ENCODE results near the gene ANKIB1.

ANKIB1 gene

GRCh38 chr7:92391071-92391470 is 145.3 kb downstream of the ANKIB1 start:
- no peak for DNase-seq (ENCODE audit: low read depth in 1 of 2, low spot score in 1 of 2)
- no peak for TF ChIP-seq CTCF (IDR thresholded peaks at IDR 0.05; ENCODE audit: insufficient read depth, low read length)
- no peak for TF ChIP-seq GABPA (IDR thresholded peaks at IDR 0.05; ENCODE audit: low read depth)
- no peak for TF ChIP-seq REST (IDR thresholded peaks at IDR 0.05; ENCODE audit: insufficient replicate concordance, low read depth)
- TF ChIP-seq SPI1 (IDR thresholded peaks at IDR 0.05; ENCODE audit: borderline replicate concordance, low read depth): no peak
- TF ChIP-seq POLR2AphosphoS5 (IDR thresholded peaks at IDR 0.05; ENCODE audit: low read depth): no peak
- no peak overlapping the region for H3K27ac ChIP-seq (replicated peaks)

GRCh38 chr7:92397542-92397941 is 151.8 kb downstream of the ANKIB1 start:
- no peak for TF ChIP-seq REST (IDR thresholded peaks at IDR 0.05; ENCODE audit: insufficient replicate concordance, low read depth)
- no peak for TF ChIP-seq CTCF (IDR thresholded peaks at IDR 0.05; ENCODE audit: insufficient read depth, low read length)
- no peak for TF ChIP-seq GABPA (IDR thresholded peaks at IDR 0.05; ENCODE audit: low read depth)
- TF ChIP-seq POLR2AphosphoS5 (IDR thresholded peaks at IDR 0.05; ENCODE audit: low read depth): no peak
- no peak for TF ChIP-seq SPI1 (IDR thresholded peaks at IDR 0.05; ENCODE audit: borderline replicate concordance, low read depth)

More at GRCh38 chr7:92391071-92391470, 145.3 kb downstream of the ANKIB1 start:
- Histone ChIP-seq H3K27me3 (ENCODE audit: insufficient read depth, poor library complexity, severe bottlenecking) (no peaks in the 10 kb centered on the region), H3K4me3 (replicated peaks; ENCODE audit: insufficient read depth, low read length) (no peak overlapping the region)

GRCh38 chr7:92400013-92400412 is 154.2 kb downstream of the ANKIB1 start:
- Histone ChIP-seq H3K27me3 (ENCODE audit: insufficient read depth, poor library complexity, severe bottlenecking) (no peaks in the 10 kb centered on the region), H3K27ac (replicated peaks) (no peak overlapping the region), H3K4me3 (replicated peaks; ENCODE audit: insufficient read depth, low read length) (no peak overlapping the region)
- DNase-seq (ENCODE audit: low read depth in 1 of 2, low spot score in 1 of 2): no peak
- TF ChIP-seq POLR2AphosphoS5 (IDR thresholded peaks at IDR 0.05; ENCODE audit: low read depth) (no peak), CTCF (IDR thresholded peaks at IDR 0.05; ENCODE audit: insufficient read depth, low read length) (no peak), REST (IDR thresholded peaks at IDR 0.05; ENCODE audit: insufficient replicate concordance, low read depth) (no peak), GABPA (IDR thresholded peaks at IDR 0.05; ENCODE audit: low read depth) (no peak), SPI1 (IDR thresholded peaks at IDR 0.05; ENCODE audit: borderline replicate concordance, low read depth) (no peak)

More at GRCh38 chr7:92397542-92397941, 151.8 kb downstream of the ANKIB1 start:
- no peak overlapping the region for H3K27ac ChIP-seq (replicated peaks)
- no peak overlapping the region for H3K4me3 ChIP-seq (replicated peaks; ENCODE audit: insufficient read depth, low read length)
- DNase-seq (ENCODE audit: low read depth in 1 of 2, low spot score in 1 of 2): no peak
- no peaks in the 10 kb centered on the region for H3K27me3 ChIP-seq (ENCODE audit: insufficient read depth, poor library complexity, severe bottlenecking)

Measured in HL-60 (cell line).